GM18511 (cell line): ENCODE measurements around the gene PPCDC.
"Not testable (repeated sequence)": the region's sequence is repeated elsewhere in the genome, so short reads cannot be mapped to it uniquely, and the experiment has no call there.

Experiments
- ATAC-seq: cut with Tn5 transposase; IDR thresholded peaks from one replicate; pipeline ENCODE4 v1.9.1; 2021; ENCODE audit warnings: mild to moderate bottlenecking, moderate library complexity; ENCODE audit not compliant: unreplicated experiment

Gene PPCDC

DNA sequence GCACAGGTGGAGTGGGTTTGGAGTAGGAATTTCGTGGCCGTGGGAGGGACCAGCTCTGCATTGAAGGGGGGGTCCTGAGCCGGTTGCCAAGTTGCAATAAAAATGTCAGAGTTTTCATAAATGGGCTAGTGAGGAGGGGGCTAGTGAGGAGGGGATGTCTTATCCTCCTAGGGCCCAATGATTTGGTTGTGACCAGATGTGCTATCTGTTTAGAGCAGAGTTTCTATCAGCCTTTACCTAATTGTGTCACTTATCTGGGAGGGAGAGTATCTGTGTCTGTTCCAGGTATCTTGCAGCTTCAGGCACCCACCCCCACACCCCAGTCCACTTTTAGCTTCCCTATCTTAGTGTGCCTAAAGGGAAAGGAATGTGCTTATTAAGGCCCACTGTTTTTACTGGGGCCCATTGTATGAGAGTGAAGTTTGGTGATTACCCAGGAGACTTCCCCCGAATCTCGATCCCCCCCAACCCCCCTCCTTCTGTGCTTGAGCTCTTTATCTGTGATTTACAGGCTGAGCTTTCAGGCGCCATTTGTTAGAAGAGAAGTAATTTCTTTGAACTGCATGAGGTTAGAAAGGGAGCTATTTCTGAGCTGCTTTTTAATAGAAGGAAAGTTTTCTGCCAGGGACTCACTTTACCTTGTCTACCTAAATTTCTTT is 42.6 kb downstream of the PPCDC start:
- no peak for ATAC-seq

DNA sequence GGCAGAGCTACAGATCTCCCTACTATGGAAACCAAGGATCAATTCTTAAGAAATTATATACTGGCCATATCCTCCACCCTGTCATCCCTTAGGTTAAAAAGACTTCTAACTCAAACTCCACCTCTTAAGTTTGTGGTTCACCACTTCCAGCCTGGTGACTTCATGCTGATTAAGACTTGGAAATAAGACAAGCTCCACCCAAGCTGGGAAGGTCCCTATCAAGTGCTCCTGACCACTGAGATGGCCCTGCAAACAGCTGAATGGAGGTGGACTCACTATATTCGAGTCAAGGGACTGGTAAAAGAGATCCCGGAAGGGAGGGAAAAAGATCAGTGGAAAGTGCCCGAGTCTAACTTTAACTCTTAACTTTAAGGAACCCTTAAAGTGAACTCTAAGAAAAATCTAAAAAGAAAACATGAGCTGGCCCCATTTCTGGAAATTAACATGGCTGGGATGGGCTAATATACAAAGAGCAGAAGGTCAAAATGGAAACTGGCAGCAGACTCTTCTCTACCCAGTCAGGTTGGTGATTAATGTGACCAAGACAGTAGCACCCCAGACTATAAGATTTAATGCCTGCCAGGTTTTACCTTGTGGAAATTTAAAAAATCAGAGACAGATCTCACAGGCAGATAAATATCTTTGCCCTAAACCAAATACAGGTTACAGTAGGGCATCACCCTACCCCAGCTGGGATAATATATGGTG is 43.9 kb downstream of the PPCDC start:
- ATAC-seq: no peak

DNA sequence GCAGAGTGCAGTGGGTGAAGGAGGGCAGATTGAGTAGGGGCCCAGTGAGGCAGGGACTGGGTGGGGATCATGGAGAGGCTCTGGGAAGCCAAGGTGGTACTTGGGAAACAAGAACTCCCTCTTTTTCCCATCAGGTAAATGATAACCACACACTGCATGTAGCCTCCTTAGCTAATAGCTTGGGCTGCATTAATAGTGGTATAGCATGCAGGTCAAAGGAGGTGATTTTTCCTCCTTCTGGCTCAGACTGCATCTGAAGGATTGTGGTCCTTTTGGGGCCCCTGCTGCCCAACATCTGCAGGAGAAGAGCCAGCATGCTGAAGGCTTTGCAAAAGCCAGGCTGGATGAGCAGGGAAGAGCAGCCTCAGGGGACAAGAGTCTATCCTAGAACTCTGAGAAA is 45.4 kb downstream of the PPCDC start:
- no peak for ATAC-seq

- ATAC-seq: peak; percentile 84
Observed at GRCh38 chr15:75069301-75069925, 46.0 kb downstream of the PPCDC start.

DNA sequence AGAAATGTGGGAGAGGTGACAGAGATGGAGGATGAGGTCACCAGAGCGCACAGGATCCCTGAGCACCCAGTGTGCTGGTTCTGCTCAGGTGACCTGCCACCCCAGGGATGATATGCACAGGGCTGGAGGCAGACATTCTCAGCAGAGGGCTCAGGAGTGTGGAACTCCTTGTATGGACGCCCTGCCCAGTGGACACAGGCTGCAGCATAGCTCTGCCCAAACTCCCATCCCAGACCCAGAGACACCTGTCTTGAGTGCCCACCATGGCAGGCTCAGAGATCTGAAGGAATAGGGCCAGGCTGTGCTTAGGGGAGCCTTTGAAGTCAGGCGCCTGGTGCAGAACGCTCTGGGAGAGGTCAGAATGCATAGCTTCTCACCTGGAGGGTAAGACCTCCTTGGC is 47.3 kb downstream of the PPCDC start:
- no peak for ATAC-seq

- ATAC-seq: no peak
Observed at GRCh38 chr15:75073197-75073596, 49.8 kb downstream of the PPCDC start.

- no peak for ATAC-seq
Observed at GRCh38 chr15:75076277-75076676, 52.9 kb downstream of the PPCDC start.

- not testable (repeated sequence) for ATAC-seq
Observed at GRCh38 chr15:75077551-75077961, 54.2 kb downstream of the PPCDC start.

- no peak for ATAC-seq
Observed at GRCh38 chr15:75081150-75081549, 57.8 kb downstream of the PPCDC start.

GRCh38 chr15:75082689-75083088 is 59.3 kb downstream of the PPCDC start:
- no peak for ATAC-seq

GRCh38 chr15:75085708-75086107 is 62.3 kb downstream of the PPCDC start:
- ATAC-seq: not testable (repeated sequence)

DNA sequence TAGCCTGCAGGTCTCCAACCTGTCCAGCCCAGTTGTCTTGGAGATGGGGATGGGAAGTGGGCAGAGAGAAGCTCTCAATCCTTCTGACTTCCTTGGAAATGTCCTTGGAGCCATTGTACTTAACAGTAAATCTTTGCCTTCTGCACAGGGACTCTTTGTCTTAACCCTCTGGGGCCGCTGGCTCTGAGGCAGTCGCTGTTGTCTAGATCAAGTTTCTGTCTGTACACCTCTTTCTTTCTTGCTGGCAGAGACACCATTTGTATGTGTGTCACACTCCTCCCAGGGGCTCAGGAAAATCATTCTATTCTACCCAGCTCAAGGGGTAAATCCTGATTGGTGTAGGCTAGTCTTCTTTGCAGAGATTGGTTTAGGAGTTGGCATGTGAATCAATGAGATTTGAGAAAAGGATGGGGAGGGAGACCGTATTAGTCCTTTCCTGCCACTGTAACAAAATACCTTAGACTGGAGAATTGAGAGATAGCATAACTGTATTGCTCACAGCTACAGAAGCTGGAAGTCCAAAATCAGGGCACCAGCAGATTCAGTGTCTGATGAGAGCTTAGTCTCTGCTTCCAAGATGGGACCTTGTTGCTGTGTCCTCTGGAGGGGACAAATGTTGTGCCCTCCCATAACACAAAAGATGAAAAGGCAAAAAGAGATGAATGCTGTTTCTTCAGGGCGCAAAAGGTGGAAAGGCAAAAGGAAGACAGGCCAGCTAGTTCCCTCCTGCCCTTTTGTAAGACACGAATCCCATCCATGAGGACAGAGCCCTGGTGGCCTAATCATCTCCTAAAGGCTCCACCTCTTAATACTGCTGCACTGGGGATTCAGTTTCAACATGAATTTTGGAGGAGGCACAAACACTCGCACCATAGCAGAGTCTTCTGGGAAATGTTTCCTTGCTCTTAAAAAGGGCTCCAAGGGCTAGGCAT is 66.3 kb downstream of the PPCDC start:
- ATAC-seq: no peak

DNA sequence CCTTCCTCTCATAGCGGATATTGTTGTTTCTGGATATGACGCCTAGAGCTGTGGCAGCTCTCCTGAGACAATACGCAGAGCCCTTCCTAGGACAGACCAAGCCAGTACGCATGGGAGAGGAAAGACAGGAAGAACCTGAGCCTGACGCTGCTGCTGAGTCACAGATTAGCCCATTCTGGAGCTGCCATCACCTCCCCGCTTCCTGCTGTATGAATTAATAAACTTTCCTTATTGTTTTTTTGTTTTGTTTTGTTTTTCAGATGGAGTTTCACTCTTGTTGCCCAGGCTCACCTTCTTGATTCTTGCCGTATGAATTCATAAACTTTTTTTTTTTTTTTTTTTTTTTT is 67.0 kb downstream of the PPCDC start:
- no peak for ATAC-seq

DNA sequence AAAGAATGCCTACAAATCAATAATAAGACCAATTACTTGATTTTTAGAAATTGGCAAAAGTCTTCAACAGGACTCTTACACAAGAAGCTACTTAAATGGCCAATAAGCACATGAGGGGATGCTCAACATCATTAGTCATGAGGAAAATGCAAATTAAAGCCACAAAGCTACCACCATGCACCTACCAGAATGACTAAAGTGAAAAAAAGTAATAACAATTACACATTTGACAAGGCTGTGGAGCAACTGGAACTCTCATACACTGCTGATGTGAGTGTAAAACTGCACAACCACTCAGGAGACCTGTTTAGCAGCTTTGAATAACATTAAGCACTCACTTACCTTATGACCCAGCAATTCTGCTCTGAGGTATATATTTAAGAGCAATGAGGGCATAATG is 68.4 kb downstream of the PPCDC start:
- no peak for ATAC-seq

GRCh38 chr15:75094961-75095478 is 71.6 kb downstream of the PPCDC start:
- ATAC-seq: peak; percentile 44

GRCh38 chr15:75095594-75095993 is 72.2 kb downstream of the PPCDC start:
- peak; percentile 51 for ATAC-seq

DNA sequence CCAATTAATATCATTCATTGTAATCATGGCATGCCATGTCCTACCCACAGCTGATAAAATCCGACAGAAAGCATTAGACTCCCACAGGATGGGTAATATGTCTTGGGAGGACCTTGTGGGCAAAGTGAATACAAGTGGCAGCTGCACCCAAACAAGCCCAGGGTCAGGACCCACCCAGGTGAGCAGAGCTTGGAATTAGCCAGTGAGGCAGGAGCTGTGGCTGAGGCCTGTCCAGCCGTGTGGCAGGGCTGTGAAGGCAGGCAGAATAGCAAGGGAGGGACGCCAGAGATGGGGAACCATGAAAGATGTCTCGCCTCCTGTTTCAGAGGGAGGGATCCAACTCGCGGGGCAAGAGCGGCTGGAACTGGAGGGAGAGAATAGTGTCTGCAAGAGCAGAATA is 74.5 kb downstream of the PPCDC start:
- no peak for ATAC-seq

DNA sequence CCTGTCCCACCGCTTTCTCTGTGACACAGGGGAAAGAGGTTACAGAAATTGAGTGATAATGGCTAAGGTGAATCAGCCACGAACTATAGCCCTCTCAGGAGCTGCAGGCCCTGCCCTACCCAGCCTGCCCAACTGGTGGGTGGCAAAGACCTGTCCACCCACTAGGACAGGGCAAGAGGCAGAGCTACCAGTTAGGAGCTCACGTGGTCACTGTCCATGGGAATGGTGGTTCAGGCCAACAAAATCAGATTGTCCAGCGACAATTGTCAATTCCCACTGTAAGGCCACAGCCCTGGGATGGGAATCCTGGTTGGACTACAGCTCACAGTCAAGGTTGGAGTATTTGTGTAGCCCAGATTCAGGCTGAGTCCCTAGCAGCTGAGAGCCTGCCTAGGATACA is 75.0 kb downstream of the PPCDC start:
- ATAC-seq: no peak
